ENCODE data around the gene GAK.
A peak's percentile ranks its signal among the peaks of the same experiment; 100 is the strongest.
"Not testable (repeated sequence)": the region's sequence is repeated elsewhere in the genome, so short reads cannot be mapped to it uniquely, and the experiment has no call there.

The GAK gene

GRCh38 chr4:952881-953573 is 20.9 kb upstream of the GAK start:
- no peak for DNase-seq (ENCODE audit: low spot score)

GRCh38 chr4:951594-952468 is 19.7 kb upstream of the GAK start:
- no peak for DNase-seq (ENCODE audit: low spot score)

GRCh38 chr4:951186-951585 is 19.1 kb upstream of the GAK start:
- no peak for DNase-seq (ENCODE audit: low spot score)

- DNase-seq (ENCODE audit: low spot score), result no peak
These were observed 18.3 kb upstream of the GAK start for GRCh38 chr4:950136-951020.

- DNase-seq (ENCODE audit: low spot score), result no peak
These were observed 17.5 kb upstream of the GAK start for GRCh38 chr4:949656-950055.

- DNase-seq (ENCODE audit: low spot score), result no peak
These were observed 16.8 kb upstream of the GAK start for GRCh38 chr4:948936-949300.

GRCh38 chr4:948101-948935 is 16.2 kb upstream of the GAK start:
- DNase-seq (ENCODE audit: low spot score), result no peak

- DNase-seq (ENCODE audit: low spot score), result no peak
These were observed 15.4 kb upstream of the GAK start for GRCh38 chr4:947491-947971.

GRCh38 chr4:946517-947471 is 14.7 kb upstream of the GAK start:
- DNase-seq (ENCODE audit: low spot score), result no peak

GRCh38 chr4:946103-946450 is 14.0 kb upstream of the GAK start:
- no peak for DNase-seq (ENCODE audit: low spot score)

GRCh38 chr4:945274-946102 is 13.4 kb upstream of the GAK start:
- no peak for DNase-seq (ENCODE audit: low spot score)

GRCh38 chr4:939508-939907 is 7.4 kb upstream of the GAK start:
- DNase-seq (ENCODE audit: low spot score), result not testable (repeated sequence)

- peak; percentile 35 for DNase-seq (ENCODE audit: low spot score)
These were observed 576 bp upstream of the GAK start for GRCh38 chr4:932713-933070.

GRCh38 chr4:931194-931959 is 739 bp downstream of the GAK start:
- peak; percentile 89 for DNase-seq (ENCODE audit: low spot score)

- no peak for DNase-seq (ENCODE audit: low spot score)
These were observed 1.3 kb downstream of the GAK start for GRCh38 chr4:930827-931193.

GRCh38 chr4:930028-930551 is 2.0 kb downstream of the GAK start:
- DNase-seq (ENCODE audit: low spot score), result no peak

- DNase-seq (ENCODE audit: low spot score), result no peak
These were observed 2.9 kb downstream of the GAK start for GRCh38 chr4:929096-929765.

- DNase-seq (ENCODE audit: low spot score), result not testable (repeated sequence)
These were observed 4.5 kb downstream of the GAK start for GRCh38 chr4:927566-927965.
